SK-MEL-5 (cell line): ENCODE data around the gene RBM4. TPM values are rescaled to one million over a fixed set of nuclear protein-coding genes. Genes with fewer than 3 reads are reported as not detected.
"Not testable (repeated sequence)": the region's sequence is repeated elsewhere in the genome, so short reads cannot be mapped to it uniquely, and the experiment has no call there.

ENCODE experiments used
- DNase-seq: peaks from one replicate; pipeline ENCODE4 v3.0.0-alpha.2; 2016; ENCODE audit warnings: low read depth, low spot score
- in situ Hi-C: cut with HindIII; loops from 2 replicates; pipeline ENCODE4 v1.10.0; 2016; ENCODE audit warnings: low sequenced_read_pairs, high pct_unique_total_duplicates, low pct_unique_long_range_greater_than_20kb
- total RNA-seq: library from RNA; depleted of rRNA; stranded (reverse); fragments of >200 nt; shearing (Covaris generic); gene quantifications from 2 replicates; pipeline ENCODE4 v1.2.3, GENCODE V29; 2014

The RBM4 gene
- total RNA-seq, 1 experiment from 2014 or later: 73.6 TPM

DNA sequence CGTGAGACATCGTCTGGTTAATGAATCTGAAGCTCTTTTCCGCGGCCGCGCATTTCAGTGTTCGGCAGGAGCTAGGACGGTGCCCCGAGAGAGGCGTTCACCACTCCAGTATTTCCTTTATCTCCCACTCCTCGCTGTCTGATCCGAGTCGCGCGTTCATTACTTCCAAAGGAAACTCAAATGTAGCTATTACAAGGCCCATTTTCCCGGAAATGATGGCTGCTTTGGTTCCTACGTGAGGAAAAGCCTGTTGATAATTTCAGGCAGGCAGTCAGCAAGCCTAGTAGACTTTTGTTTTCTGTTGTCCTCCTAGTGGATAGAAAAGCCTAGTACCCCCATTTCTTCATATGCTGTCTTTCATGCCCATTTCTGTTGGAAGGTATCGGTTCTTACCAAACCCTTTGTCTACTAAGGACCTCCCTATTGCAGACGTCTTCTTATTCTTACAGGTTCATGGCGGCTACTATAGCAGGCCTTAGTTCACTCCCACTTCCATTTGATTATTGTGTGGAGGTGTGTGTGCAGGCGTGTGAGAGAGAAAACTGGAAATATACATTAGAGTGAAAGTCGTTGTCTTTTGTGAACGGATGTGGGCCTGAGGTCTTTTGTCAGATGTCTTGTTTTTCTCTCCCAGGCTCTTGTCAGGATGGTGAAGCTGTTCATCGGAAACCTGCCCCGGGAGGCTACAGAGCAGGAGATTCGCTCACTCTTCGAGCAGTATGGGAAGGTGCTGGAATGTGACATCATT is 737 bp downstream of the RBM4 start:
- peak; percentile 16 for DNase-seq
- in situ Hi-C loops: no loop called here

DNA sequence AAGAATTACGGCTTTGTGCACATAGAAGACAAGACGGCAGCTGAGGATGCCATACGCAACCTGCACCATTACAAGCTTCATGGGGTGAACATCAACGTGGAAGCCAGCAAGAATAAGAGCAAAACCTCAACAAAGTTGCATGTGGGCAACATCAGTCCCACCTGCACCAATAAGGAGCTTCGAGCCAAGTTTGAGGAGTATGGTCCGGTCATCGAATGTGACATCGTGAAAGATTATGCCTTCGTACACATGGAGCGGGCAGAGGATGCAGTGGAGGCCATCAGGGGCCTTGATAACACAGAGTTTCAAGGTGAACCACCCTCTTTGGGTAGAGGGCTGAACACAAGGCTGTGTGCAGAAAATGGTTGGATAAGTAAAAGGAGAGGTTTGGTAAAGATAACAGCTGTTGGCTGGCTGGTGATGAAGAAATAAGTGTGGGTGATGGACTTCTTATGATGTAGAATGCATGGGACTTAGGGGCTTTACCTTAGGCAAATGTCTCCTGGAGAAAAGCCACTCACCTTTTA is 1.4 kb downstream of the RBM4 start:
- in situ Hi-C loops, DNase-seq: not testable (repeated sequence)

DNA sequence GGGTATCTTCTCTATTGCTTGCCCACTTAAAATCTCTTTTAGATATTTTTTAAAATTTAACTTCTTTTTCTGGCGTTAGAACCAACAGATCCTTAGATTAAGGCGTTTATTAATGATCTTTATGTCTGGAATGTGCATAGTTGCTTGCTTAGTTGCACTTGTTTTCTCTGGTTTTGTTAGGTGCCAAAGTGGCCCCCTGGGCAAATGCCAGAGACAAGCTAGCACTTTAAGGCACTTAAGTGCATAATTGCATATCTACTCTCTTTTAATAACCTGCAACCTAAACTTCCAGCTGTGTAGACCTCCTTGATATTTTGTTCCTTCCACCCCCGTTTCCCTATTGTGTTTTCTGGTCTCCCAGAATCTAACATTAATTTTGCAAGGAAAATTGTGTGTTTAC is 3.3 kb downstream of the RBM4 start:
- no peak for DNase-seq
- in situ Hi-C loops: no loop called here

DNA sequence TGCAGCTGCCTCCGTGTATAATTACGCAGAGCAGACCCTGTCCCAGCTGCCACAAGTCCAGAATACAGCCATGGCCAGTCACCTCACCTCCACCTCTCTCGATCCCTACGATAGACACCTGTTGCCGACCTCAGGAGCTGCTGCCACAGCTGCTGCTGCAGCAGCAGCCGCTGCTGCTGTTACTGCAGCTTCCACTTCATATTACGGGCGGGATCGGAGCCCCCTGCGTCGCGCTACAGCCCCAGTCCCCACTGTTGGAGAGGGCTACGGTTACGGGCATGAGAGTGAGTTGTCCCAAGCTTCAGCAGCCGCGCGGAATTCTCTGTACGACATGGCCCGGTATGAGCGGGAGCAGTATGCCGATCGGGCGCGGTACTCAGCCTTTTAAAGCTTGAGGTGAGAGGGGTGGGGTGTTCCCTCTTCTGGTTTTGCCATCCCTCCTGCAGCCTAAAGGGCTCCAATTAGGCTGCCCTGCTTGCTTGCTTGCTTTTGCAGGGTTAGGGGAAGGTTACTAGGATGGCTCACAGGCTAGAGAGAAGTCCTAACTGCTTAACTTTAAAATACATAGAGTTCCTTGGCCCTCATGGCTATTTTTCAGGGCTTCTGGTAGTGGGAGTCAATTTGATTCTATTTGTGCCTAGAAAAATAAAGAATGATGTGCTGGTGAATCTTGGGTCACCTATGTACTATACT is 5.4 kb downstream of the RBM4 start:
- in situ Hi-C loops: no loop called here
- DNase-seq: no peak

DNA sequence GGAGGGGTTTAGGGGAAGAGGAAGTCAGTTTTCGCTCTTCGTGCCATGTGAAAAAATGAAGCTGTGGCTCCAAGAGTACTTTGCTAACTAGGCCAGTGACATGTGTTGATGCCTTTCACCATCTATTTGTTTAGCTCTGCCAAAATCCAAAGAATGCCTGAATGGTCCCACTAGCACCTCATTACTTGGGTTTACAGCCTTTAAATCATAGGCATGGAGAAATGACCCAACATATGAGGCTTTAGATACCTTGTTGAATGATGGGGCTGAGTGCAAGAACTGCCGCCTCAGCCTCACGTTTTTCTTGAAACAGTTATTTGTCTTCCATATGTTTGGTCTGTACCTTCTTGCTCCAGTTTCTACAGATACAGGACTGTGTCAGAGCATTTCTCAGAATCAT is 8.3 kb downstream of the RBM4 start:
- in situ Hi-C loops: no loop called here
- DNase-seq: no peak

DNA sequence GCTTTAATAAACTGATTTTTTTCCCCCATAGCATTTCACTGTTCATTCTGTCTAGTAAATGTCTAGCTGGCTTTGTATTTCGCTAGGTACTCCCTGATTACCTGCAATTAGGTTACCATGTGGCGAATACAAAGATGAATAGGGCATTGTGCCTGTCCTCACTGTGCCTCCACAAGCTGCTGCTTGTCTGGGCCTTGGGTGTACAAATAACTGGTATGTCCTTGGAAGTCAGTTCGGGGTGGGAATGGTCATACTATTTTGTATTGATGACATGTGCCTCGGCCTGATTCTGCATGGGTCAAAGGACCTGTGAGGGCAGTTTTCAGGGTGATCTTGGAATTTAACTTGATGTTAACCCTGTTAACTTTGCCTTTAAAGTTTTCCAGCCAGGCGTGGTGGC is 11.4 kb downstream of the RBM4 start:
- no peak for DNase-seq
- in situ Hi-C loops: no loop called here

DNA sequence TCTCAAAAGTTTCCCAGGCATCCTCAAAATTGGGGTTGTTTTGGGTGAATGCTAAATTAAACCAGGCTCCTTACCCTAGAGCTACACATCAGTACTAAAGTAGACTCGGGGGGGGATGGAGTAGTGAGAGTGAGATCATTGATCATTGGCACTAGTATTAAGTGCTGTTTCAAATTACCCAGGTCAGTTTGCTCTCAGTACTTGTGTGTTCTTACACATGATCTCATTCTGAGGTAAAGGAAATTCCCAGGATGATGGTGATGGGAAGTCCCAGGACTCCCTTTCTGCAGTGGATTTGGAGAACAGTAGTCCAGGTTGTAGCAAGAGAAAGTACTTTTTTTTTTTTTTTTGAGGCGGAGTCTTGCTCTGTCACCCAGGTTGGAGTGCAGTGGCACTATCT is 12.5 kb downstream of the RBM4 start:
- no peak for DNase-seq
- in situ Hi-C loops: no loop called here

DNA sequence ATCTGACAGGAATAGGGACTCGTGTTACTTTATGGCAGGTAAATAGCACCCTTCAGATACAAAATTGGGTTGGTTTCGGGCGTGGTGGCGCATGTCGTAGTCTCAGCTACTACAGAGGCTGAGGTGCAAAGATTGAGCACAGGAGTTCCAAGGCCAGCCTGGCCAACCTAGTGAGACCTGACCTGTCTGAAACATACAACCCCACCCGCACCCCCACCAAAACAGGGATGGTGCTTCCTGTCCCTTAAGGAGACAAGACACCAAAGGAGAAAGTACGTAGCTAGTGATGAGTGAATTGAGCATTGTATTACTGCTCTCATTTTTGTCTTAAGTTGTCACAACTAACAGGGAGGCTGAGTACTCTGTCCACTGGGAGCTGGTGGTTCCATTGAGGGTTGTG is 14.1 kb downstream of the RBM4 start:
- no peak for DNase-seq
- in situ Hi-C loops: no loop called here

DNA sequence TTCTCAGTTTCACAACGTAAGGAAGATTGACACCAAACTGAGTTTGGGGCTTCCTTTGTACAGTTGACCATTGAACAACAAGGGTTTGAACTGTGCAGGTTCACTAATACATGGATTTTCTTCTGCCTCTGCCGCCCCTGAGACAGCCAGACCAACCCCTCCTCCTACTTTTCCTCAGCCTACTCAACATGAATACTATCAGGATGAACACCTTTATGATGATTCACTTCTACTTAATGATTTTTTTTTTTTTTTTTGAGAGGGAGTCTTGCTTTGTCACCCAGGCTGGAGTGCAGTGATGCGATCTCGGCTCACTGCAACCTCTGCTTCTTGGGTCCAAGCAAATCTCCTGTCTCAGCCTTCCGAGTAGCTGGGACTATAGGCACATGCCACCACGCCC is 14.6 kb downstream of the RBM4 start:
- in situ Hi-C loops: no loop called here
- DNase-seq: no peak

DNA sequence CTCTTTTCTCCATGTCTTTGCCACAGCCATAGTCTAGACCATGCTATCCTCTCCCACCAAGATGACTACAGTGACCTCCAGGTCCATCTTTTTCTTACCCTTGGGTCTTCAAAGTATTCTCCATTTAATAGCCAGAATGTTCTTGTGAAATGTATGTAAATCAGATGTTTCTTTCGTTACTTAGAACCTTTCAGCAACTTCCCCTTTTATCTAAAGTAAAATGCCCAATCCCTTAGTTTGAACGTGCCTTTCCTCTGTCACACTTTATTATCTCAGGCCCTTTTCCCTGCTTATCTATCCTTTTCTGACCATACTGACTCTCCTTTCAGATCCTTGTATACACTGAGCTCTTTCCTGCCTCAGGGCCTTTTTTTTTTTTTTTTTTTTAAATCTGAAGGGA is 21.3 kb downstream of the RBM4 start:
- in situ Hi-C loops: no loop called here

DNA sequence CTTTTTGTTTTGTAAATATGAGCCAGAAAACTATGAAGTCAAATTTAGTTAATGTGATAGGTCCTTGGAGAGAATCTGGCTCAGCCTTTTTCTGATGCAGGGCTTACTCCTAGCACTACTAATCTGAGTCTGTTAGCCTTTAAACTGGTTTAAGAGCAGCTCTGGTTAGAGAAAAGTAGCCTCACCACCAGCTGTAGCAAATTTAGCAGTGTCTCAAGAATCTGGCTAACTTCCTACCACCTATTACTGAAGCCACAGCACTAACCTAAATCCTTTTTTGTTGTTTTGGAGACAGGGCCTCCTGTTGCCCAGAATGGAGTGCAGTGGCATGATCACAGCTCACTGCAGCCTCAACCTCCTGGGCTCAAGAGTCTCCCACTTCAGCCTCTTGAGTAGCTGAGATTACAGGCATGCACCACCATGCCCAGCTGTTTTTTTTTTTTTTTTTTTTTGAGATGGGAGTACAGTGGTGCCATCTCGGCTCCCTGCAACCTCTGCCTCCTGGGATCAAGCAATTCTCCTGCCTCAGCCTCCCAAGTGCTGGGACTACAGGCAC is 25.3 kb downstream of the RBM4 start:
- DNase-seq: no peak
- in situ Hi-C loops: no loop called here

More for the DNA sequence above, 21.3 kb downstream of the RBM4 start:
- no peak for DNase-seq

DNA sequence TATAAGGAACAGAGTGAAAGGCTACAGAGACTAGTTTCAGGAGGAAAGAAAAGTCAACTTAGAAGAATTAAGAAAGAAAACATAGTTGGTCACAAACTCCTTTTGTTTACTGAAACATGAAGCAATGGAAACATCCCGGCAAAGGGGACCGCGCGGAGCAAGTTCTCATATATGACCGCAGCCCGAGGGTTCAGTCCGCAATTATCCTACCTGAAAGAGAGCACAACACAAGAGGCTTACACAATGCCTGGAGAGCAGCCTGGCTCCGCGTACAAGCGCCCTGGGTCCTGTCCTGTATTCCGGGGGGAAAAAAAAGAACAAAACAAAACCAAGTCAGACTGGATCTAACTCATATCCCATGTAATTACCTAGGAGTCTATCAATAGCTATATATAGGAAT is 26.9 kb downstream of the RBM4 start:
- in situ Hi-C loops: no loop called here
- no peak for DNase-seq

DNA sequence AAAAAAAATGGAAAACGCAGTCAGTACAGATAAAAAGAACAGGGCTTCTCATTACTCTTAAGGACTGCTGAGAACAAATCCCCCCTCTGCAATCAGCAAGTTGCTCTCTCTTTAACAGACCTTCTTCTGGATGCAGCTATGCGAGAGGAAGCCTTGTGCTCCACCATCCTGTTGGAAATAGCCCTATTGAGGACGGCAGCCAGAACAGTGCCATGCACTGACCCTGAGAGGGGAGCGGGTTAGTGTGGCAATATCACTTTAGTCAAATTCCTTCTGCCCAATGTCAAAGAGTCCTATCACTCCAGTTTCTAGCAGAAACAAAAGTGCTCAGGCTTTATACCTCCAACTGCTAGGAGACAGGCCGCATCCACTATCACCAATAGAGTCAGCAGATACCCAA is 32.3 kb downstream of the RBM4 start:
- in situ Hi-C loops: no loop called here
- no peak for DNase-seq

DNA sequence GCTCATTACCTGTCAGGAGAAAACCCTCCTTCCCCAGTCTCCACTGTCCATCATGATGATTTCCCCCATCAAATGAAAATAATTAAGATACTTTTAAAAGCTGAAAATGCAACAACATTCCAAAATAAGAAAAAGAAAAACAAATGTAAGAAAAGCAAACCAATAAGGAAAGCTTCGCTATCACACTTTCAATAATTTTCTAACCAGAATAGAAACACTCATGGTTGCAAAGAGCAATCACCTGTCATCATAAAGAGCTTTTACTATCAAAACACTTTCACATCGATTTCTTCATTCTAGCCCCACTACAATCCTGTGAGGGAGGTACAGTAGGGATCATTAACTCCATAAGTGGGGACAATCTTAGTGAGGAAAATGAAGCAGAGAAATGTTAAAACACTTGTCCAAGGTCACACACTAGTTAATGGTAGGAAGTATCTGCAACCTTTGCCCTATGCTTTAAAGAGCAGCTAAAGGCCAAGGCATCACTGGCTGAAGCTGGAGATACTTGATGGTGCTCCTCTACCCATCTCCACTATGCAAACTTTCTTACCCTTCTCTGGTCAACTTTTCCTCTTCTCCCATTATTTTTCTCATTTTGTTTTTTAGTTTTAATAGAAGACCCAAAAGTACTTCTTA is 36.6 kb downstream of the RBM4 start:
- in situ Hi-C loops: no loop called here
- DNase-seq: no peak

DNA sequence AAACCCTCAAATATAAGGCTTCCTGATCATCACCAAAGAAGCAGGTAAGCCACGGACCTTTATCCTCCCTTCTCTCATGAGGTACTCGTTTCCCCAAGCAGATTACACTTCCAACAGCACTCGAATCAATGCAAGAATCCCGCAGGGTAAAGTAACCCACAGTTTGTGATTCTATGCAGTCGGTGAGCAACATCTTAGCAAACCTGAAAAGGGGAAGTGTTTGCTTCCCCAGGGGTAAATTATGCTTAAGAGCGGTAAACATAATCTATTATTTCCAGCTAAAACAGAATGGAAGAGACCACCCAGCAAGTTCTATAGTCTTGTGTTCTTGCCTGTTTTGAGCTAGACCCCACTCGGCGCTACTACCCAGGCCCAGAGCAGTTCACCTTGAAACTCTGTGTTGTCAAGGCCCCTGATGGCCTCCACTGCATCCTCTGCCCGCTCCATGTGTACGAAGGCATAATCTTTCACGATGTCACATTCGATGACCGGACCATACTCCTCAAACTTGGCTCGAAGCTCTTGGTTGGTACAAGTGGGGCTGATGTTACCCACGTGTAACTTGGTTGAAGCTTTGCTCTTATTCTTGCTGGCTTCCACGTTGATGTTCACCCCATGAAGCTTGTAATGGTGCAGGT is 37.9 kb downstream of the RBM4 start:
- DNase-seq: no peak
- in situ Hi-C loops: no loop called here

DNA sequence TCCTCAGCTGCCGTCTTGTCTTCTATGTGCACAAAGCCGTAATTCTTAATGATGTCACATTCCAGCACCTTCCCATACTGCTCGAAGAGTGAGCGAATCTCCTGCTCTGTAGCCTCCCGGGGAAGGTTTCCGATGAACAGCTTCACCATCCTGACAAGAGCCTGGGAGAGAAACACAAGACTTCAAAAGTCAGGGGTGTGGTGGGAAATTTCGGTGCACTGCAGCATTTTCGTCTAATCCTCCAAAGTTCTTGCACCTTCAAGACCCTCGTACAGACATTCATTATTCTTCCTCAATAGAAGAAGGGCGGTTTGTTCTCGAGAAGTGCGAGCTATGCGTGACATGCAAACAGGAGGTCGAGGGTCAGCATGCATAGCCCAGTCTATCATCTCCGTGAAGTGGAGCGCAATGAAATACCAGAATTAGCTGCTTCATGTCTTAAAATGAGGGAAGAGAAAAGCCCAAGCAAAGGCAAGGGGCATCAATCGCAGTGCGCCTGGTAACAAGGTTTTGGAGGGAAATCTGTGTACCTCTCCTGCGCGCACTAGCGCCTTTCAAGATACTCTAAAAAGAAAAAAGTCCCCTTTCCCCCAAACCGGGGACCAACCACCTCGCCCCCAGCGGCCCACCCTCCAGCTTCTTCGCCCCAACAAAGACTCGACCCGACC is 38.6 kb downstream of the RBM4 start:
- no peak for DNase-seq
- in situ Hi-C loops: no loop called here

DNA sequence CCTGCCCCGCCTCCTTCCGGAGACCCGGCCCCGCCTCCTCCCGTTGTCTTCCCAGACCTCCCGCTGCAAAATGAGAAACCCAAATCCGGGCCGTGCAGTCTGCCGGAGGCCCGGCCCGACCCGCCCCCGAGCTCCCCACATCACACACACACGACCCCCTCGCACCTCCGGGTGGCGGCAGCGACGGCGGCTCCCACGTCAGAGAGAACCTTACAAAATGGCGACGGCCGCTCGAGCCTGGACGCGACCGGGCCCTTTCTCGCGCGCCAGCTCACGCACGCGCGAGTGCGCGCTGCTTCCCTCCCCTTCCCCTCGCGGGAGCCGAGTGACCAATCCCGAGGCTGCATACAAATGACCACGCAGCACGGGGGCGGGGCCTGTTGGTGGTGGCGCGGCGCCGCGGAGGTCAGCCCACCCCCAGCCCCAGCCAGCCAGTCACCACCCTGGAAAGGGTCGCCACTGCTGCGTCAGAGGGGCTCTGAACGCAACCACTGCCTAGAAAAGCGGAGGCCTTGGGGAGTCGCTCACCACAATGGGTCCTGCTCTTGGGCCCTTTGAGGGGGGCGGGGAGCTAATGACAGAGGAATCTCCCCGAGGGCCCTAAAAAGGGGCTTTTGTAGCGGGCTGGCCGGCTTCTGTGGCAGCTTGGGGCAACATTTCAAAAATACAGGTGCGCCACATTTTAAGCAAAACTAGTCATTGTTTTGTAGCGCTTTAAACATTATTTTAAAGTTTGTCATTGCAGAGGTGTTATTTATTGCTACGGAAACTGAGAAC is 39.3 kb downstream of the RBM4 start, which contains the start of gene RBM4B:
Gene RBM4B (minus strand): TSS at position 289 of the 777 bp plus-strand sequence. CDS start 808 bp downstream, outside the sequence.
- peak; percentile 88 for DNase-seq
- in situ Hi-C loops: no loop called here
